ENCODE results near the gene SLC16A11. TPM values are rescaled to one million over a fixed set of nuclear protein-coding genes. Genes with fewer than 3 reads are reported as not detected.
"Not testable (repeated sequence)": the region's sequence is repeated elsewhere in the genome, so short reads cannot be mapped to it uniquely, and the experiment has no call there.

SLC16A11 gene
- total RNA-seq, 1 experiment from 2014 or later: not detected

GRCh38 chr17:7056386-7056785 lies 12.5 kb upstream of the SLC16A11 start:
- POLR2A ChIA-PET: interaction anchor here (0.6 to 0.8 kb wide), 2 partner anchors 69 to 164 kb away, joined by 3 to 4 read pairs; no protein-coding TSS in a partner anchor
- no TSS peak for BruUV-seq (replicated peaks)
- intact Hi-C loops (cut with micrococcal nuclease): no loop called here

GRCh38 chr17:7050583-7050982 lies 6.7 kb upstream of the SLC16A11 start:
- intact Hi-C loops (cut with micrococcal nuclease); BruUV-seq (replicated peaks); H3K36me3 Mint-ChIP-seq (ENCODE audit: insufficient read depth, unreplicated experiment); H3K27me3 Mint-ChIP-seq (ENCODE audit: insufficient read depth, unreplicated experiment); DNase-seq (ENCODE audit: unreplicated experiment); H3K9me3 Mint-ChIP-seq (ENCODE audit: unreplicated experiment); H3K27ac Mint-ChIP-seq (ENCODE audit: low read depth, unreplicated experiment); H3K4me3 Mint-ChIP-seq (ENCODE audit: unreplicated experiment): not testable (repeated sequence)
- CTCF ChIA-PET: interaction anchor here (0.8 to 6.4 kb wide), 8 partner anchors 12 to 215 kb away, joined by 3 to 113 read pairs (median 10); partner anchors contain the start of gene ASGR1
- POLR2A ChIA-PET: interaction anchor here (0.5 to 2.7 kb wide), 3 partner anchors 78 to 213 kb away, joined by 5 to 10 read pairs (median 7); no protein-coding TSS in a partner anchor
- peaks cover 11% of the 10 kb centered on the region for H3K4me1 Mint-ChIP-seq (ENCODE audit: insufficient read depth, unreplicated experiment)

More at GRCh38 chr17:7056386-7056785, 12.5 kb upstream of the SLC16A11 start:
- Mint-ChIP-seq H3K4me3 (ENCODE audit: unreplicated experiment) (no peak overlapping the region), H3K36me3 (ENCODE audit: insufficient read depth, unreplicated experiment) (no peaks in the 10 kb centered on the region), H3K4me1 (ENCODE audit: insufficient read depth, unreplicated experiment) (peaks cover 18% of the 10 kb centered on the region), H3K27me3 (ENCODE audit: insufficient read depth, unreplicated experiment) (no peaks in the 10 kb centered on the region), H3K9me3 (ENCODE audit: unreplicated experiment) (no peaks in the 10 kb centered on the region), H3K27ac (ENCODE audit: low read depth, unreplicated experiment) (no peak overlapping the region)
- DNase-seq (ENCODE audit: unreplicated experiment): peak; percentile 54
- CTCF ChIA-PET: interaction anchor here (0.6 to 6.4 kb wide), 4 partner anchors 10 to 139 kb away, joined by 3 to 113 read pairs (median 6); no protein-coding TSS in a partner anchor
- no peak for TF ChIP-seq CTCF (IDR thresholded peaks at IDR 0.05; ENCODE audit: unreplicated experiment)

GRCh38 chr17:7048968-7049367 lies 5.1 kb upstream of the SLC16A11 start:
- Mint-ChIP-seq H3K4me1 (ENCODE audit: insufficient read depth, unreplicated experiment) (peaks cover 11% of the 10 kb centered on the region), H3K36me3 (ENCODE audit: insufficient read depth, unreplicated experiment) (no peaks in the 10 kb centered on the region), H3K27me3 (ENCODE audit: insufficient read depth, unreplicated experiment) (no peaks in the 10 kb centered on the region), H3K27ac (ENCODE audit: low read depth, unreplicated experiment) (no peak overlapping the region), H3K4me3 (ENCODE audit: unreplicated experiment) (no peak overlapping the region), H3K9me3 (ENCODE audit: unreplicated experiment) (no peaks in the 10 kb centered on the region)
- no peak for TF ChIP-seq CTCF (IDR thresholded peaks at IDR 0.05; ENCODE audit: unreplicated experiment)
- no TSS peak for BruUV-seq (replicated peaks)
- ChIA-PET POLR2A (no interaction called here), CTCF (interaction anchor here (0.5 to 5.9 kb wide), 5 partner anchors 90 to 129 kb away, joined by 3 to 124 read pairs (median 5); partner anchors contain the start of gene ASGR1)
- intact Hi-C loops (cut with micrococcal nuclease): loop anchor here (5.0 kb wide), 3 partner anchors 248 to 388 kb away; partner anchors contain the start of genes FGF11 and TMEM102
- no peak for DNase-seq (ENCODE audit: unreplicated experiment)

- Mint-ChIP-seq H3K4me1 (ENCODE audit: insufficient read depth, unreplicated experiment) (peaks cover 11% of the 10 kb centered on the region), H3K9me3 (ENCODE audit: unreplicated experiment) (no peaks in the 10 kb centered on the region), H3K27me3 (ENCODE audit: insufficient read depth, unreplicated experiment) (no peaks in the 10 kb centered on the region), H3K4me3 (ENCODE audit: unreplicated experiment) (no peak overlapping the region), H3K36me3 (ENCODE audit: insufficient read depth, unreplicated experiment) (no peaks in the 10 kb centered on the region), H3K27ac (ENCODE audit: low read depth, unreplicated experiment) (no peak overlapping the region)
- CTCF ChIA-PET: interaction anchor here (0.9 to 5.9 kb wide), 4 partner anchors 26 to 117 kb away, joined by 5 to 124 read pairs (median 11); no protein-coding TSS in a partner anchor
- peak; percentile 14 for DNase-seq (ENCODE audit: unreplicated experiment)
- no peak for TF ChIP-seq CTCF (IDR thresholded peaks at IDR 0.05; ENCODE audit: unreplicated experiment)
- intact Hi-C loops (cut with micrococcal nuclease): loop anchor here (5.0 kb wide), 3 partner anchors 250 to 390 kb away; partner anchors contain the start of genes FGF11 and TMEM102
- BruUV-seq (replicated peaks): no TSS peak
- POLR2A ChIA-PET: interaction anchor here (0.6 to 1.2 kb wide), 2 partner anchors 11 to 259 kb away, joined by 3 to 4 read pairs; partner anchors contain the start of gene SLC16A13
Measured at GRCh38 chr17:7047566-7047965, 3.7 kb upstream of the SLC16A11 start.

GRCh38 chr17:7046725-7047397 lies 3.0 kb upstream of the SLC16A11 start:
- ChIA-PET CTCF (interaction anchor here (0.7 to 5.9 kb wide), 19 partner anchors 9 to 715 kb away, joined by 3 to 124 read pairs (median 8); no protein-coding TSS in a partner anchor), POLR2A (interaction anchor here (1.2 to 2.1 kb wide), 4 partner anchors 10 to 173 kb away, joined by 4 to 19 read pairs (median 6); partner anchors contain the start of genes ACADVL, DLG4 and SLC16A13)
- not testable (repeated sequence) for BruUV-seq (replicated peaks); H3K27ac Mint-ChIP-seq (ENCODE audit: low read depth, unreplicated experiment); H3K4me3 Mint-ChIP-seq (ENCODE audit: unreplicated experiment); H3K27me3 Mint-ChIP-seq (ENCODE audit: insufficient read depth, unreplicated experiment); H3K9me3 Mint-ChIP-seq (ENCODE audit: unreplicated experiment); DNase-seq (ENCODE audit: unreplicated experiment); H3K36me3 Mint-ChIP-seq (ENCODE audit: insufficient read depth, unreplicated experiment)
- H3K4me1 Mint-ChIP-seq (ENCODE audit: insufficient read depth, unreplicated experiment): peaks cover 11% of the 10 kb centered on the region
- intact Hi-C loops (cut with micrococcal nuclease): loop anchor here (5.0 kb wide), 3 partner anchors 250 to 390 kb away; partner anchors contain the start of genes FGF11 and TMEM102
